Left forelimb (tissue), 1 donor: ENCODE measurements around the gene UBE3B.
A peak's percentile ranks its signal among the peaks of the same experiment; 100 is the strongest.
"Not testable (repeated sequence)": the region's sequence is repeated elsewhere in the genome, so short reads cannot be mapped to it uniquely, and the experiment has no call there.

Source experiments
- DNase-seq: peaks from one replicate; pipeline ENCODE4 v3.0.0-alpha.2; 2018; ENCODE audit warnings: low spot score

The UBE3B gene

GRCh38 chr12:109477185-109477962 is at the start of gene UBE3B, which contains the start of gene KCTD10:
Gene UBE3B, plus strand, starts transcription at chr12:109477634. Its CDS starts 5,918 bp downstream, at chr12:109483552.
Gene KCTD10, minus strand, starts transcription at chr12:109477300. Its CDS starts 38 bp downstream, at chr12:109477262.
- peak; percentile 93 for DNase-seq

GRCh38 chr12:109428037-109428629 is 49.3 kb upstream of the UBE3B start:
- DNase-seq = peak; percentile 74

- DNase-seq = not testable (repeated sequence)
Observed at GRCh38 chr12:109428804-109429203, 48.6 kb upstream of the UBE3B start.

GRCh38 chr12:109430244-109430643 is 47.2 kb upstream of the UBE3B start:
- DNase-seq = no peak

GRCh38 chr12:109432431-109432830 is 45.0 kb upstream of the UBE3B start:
- no peak for DNase-seq

GRCh38 chr12:109432842-109433304 is 44.6 kb upstream of the UBE3B start:
- peak; percentile 78 for DNase-seq

DNA sequence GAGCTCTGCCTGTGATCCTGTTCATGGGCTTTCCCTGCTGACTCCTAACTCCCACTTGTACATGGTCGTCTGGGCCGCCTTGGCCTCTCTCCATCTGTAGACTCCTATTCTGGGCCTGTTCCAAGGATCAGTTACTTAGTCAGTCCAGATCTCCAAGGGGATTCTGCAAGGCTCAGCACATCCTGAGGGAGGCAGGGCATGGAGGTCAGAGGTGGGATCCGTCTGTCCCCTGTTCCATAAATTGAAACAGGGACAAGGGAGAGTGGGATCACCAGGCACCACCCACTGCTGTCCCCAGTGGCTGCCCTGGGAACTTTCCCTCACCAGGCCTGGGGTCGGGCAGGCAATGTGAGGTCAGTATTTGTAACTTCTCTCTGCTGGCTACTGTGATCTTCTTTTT is 43.8 kb upstream of the UBE3B start:
- no peak for DNase-seq

DNA sequence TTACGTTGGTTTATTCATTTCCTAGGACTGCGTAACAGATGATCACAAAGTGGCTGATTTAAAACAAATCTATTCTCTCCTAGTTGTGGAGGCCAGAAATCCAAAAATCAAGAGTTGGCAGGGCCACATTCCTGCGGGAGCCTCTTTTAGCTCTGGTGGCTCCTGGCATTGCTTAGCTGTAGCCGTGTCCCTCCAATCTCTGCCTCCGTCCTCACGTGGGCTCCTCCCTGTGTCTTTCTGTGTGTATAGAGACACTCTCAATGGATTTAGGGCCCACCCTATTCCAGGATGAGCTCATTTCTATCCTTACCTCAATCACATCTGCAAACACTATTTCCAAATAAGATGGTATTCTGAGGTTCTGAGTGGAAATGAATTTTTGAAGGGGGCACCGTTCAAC is 42.9 kb upstream of the UBE3B start:
- no peak for DNase-seq

- DNase-seq = no peak
Observed at GRCh38 chr12:109435428-109436187, 41.8 kb upstream of the UBE3B start.

- DNase-seq = no peak
Observed at GRCh38 chr12:109436188-109436560, 41.3 kb upstream of the UBE3B start.

DNA sequence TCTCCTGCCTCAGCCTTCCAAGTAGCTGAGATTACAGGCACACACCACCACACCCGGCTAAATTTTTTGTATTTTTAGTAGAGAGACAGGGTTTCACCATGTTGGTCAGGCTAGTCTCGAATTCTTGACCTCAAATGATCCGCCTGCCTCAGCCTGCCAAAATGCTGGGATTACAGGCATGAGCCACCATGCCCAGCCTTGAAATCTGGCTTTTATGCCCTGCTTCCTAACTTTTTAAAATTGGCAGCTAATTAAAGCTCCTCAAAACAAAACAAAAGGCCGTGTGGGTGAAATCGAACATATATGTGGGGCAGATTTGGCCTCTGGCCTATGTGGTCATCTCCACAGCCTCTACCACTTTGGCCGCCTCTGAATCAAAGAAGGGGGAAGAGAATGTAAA is 38.3 kb upstream of the UBE3B start:
- DNase-seq = no peak

DNA sequence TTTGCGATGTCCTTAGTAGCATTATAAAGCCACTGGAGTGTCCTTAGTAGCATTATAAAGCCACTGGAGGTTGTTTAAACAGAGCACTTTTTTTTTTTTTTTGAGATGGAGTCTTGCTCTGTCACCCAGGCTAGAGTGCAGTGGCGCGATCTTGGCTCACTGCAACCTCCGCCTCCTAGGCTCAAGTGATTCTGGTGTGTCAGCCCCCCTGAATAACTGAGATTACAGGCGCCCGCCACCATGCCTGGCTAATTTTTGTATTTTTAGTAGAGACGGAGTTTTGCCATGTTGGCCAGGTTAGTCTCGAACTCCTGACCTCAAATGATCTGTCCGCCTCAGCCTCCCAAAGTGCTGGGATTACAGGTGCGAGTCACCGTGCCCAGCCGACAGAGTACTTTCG is 37.5 kb upstream of the UBE3B start:
- not testable (repeated sequence) for DNase-seq

GRCh38 chr12:109440851-109441490 is 36.5 kb upstream of the UBE3B start:
- no peak for DNase-seq

DNA sequence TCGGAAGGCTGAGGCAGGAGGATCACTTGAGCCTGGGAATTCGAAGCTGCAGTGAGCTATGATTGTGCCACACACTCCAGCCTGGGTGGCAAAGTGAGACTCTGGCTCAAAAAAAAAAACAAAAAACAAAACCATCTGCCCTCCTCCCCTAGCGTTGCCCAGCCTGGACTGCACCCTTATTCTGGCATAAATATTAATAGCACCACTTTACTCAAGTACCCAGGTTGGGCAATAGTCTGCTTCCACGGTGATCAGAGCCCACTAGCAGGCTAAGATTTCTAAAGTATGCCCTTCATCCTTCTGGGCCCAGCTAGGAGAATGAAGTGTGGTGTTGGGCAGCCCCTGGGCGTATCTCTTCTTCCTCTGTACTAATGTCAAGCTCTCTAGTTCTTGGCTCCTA is 33.6 kb upstream of the UBE3B start:
- DNase-seq = no peak

GRCh38 chr12:109444259-109444658 is 33.2 kb upstream of the UBE3B start:
- no peak for DNase-seq

GRCh38 chr12:109445191-109445609 is 32.2 kb upstream of the UBE3B start:
- DNase-seq = no peak

DNA sequence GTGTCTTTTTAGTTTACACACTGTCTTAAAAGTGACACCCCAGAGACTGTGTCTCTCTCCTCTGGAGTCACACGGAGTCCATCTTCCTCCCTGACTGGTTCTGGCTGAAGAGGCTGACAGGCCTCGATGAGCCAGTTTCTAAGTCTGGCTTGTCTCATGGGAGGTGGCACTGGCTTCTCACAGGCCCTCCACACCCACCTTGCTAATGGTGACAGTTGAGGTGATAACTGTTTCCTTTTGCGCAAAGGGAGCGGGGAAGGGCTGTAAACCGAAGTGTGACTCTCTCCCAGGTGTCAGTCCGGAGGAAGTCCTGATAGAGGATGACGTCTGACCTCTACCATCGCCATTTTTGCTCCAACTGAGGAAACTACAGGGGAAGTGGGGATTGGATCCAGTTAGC is 30.6 kb upstream of the UBE3B start:
- no peak for DNase-seq

- no peak for DNase-seq
Observed at GRCh38 chr12:109447482-109447881, 30.0 kb upstream of the UBE3B start.

GRCh38 chr12:109448272-109448671 is 29.2 kb upstream of the UBE3B start:
- DNase-seq = no peak

DNA sequence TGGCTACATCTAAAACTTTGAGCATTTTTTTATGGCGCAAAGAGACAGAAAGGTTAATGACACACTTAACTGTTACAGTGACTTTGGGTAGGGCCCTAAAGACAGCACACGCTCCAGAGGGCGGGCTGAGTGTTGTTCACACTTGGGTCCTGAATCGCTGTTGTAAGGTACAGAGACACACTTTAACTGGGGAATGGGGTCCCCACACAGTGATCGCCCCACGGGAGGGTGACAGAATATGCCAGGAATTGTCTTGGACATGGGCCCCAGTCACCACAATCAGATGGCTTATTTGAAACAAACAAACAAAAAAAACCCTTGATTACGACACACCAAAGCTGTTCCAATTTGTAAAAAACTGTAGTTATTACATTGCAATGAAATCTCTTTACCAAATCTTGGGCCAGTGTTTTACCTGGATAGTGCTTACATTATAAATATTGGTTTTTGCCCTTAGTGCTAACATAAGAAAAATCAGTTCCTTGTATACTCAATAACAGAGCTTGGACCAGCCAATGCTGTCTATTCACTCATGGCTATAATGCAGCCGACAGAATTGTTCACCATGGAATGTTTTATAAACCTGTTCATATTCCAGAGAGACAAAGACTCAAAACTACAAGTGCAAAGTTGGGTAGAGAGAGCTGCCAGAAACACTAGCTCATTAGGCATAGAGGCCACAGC is 28.6 kb upstream of the UBE3B start:
- no peak for DNase-seq

- no peak for DNase-seq
Observed at GRCh38 chr12:109449845-109450532, 27.4 kb upstream of the UBE3B start.
